ENCODE data around the gene TSPAN31.

The TSPAN31 gene

DNA sequence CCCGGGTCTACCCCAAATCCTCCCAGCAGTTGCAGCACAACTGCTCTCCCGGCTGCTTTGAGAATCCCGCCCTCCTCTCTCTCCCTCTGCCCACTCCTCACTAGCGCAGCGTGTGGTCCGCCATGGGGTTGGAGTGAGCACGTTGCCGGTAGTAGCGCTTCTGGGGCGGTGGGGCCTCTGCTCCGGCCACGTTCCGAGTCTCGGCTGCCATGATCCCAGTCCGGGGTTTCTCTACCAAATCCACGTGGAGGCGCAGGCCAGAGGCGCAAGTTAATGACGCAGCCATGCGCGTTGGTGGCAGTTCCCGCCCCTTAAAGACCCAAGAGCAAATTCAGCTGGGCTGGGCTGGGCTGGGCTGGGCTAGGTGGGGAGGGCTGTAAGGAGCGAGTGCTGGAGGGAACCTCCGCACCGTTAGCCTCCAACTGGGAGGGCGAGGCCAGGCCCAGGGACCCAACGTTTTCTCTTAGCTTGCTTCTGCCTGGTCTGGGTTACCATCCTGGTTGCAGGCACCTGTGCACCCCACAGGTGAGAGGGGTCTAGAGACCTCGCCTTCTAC, 27.1 kb downstream of the TSPAN31 start, which contains the start of gene METTL1 (continued):
- TF ChIP-seq, protein P1, sequence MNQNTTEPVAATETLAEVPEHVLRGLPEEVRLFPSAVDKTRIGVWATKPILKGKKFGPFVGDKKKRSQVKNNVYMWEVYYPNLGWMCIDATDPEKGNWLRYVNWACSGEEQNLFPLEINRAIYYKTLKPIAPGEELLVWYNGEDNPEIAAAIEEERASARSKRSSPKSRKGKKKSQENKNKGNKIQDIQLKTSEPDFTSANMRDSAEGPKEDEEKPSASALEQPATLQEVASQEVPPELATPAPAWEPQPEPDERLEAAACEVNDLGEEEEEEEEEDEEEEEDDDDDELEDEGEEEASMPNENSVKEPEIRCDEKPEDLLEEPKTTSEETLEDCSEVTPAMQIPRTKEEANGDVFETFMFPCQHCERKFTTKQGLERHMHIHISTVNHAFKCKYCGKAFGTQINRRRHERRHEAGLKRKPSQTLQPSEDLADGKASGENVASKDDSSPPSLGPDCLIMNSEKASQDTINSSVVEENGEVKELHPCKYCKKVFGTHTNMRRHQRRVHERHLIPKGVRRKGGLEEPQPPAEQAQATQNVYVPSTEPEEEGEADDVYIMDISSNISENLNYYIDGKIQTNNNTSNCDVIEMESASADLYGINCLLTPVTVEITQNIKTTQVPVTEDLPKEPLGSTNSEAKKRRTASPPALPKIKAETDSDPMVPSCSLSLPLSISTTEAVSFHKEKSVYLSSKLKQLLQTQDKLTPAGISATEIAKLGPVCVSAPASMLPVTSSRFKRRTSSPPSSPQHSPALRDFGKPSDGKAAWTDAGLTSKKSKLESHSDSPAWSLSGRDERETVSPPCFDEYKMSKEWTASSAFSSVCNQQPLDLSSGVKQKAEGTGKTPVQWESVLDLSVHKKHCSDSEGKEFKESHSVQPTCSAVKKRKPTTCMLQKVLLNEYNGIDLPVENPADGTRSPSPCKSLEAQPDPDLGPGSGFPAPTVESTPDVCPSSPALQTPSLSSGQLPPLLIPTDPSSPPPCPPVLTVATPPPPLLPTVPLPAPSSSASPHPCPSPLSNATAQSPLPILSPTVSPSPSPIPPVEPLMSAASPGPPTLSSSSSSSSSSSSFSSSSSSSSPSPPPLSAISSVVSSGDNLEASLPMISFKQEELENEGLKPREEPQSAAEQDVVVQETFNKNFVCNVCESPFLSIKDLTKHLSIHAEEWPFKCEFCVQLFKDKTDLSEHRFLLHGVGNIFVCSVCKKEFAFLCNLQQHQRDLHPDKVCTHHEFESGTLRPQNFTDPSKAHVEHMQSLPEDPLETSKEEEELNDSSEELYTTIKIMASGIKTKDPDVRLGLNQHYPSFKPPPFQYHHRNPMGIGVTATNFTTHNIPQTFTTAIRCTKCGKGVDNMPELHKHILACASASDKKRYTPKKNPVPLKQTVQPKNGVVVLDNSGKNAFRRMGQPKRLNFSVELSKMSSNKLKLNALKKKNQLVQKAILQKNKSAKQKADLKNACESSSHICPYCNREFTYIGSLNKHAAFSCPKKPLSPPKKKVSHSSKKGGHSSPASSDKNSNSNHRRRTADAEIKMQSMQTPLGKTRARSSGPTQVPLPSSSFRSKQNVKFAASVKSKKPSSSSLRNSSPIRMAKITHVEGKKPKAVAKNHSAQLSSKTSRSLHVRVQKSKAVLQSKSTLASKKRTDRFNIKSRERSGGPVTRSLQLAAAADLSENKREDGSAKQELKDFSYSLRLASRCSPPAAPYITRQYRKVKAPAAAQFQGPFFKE (tag by site-specific recombination; IDR thresholded peaks at IDR 0.05; ENCODE audit: borderline replicate concordance), result no peak
- TF ChIP-seq ZNF837 (tag by site-specific recombination; IDR thresholded peaks at IDR 0.05), result no peak
- TF ChIP-seq ZNF324 (tag by site-specific recombination; IDR thresholded peaks at IDR 0.05), result peak; percentile 94; the same call in 1 of the 2 replicates
- TF ChIP-seq KLF10 (tag by site-specific recombination; IDR thresholded peaks at IDR 0.05), result peak; percentile 90
- TF ChIP-seq OVOL3 (tag by site-specific recombination; IDR thresholded peaks at IDR 0.05), result peak; percentile 83
- TF ChIP-seq, protein P2, sequence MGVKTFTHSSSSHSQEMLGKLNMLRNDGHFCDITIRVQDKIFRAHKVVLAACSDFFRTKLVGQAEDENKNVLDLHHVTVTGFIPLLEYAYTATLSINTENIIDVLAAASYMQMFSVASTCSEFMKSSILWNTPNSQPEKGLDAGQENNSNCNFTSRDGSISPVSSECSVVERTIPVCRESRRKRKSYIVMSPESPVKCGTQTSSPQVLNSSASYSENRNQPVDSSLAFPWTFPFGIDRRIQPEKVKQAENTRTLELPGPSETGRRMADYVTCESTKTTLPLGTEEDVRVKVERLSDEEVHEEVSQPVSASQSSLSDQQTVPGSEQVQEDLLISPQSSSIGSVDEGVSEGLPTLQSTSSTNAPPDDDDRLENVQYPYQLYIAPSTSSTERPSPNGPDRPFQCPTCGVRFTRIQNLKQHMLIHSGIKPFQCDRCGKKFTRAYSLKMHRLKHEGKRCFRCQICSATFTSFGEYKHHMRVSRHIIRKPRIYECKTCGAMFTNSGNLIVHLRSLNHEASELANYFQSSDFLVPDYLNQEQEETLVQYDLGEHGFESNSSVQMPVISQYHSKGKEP (tag by site-specific recombination; IDR thresholded peaks at IDR 0.05), result peak; percentile 35; the same call in 1 of the 2 replicates
- TF ChIP-seq, protein P3, sequence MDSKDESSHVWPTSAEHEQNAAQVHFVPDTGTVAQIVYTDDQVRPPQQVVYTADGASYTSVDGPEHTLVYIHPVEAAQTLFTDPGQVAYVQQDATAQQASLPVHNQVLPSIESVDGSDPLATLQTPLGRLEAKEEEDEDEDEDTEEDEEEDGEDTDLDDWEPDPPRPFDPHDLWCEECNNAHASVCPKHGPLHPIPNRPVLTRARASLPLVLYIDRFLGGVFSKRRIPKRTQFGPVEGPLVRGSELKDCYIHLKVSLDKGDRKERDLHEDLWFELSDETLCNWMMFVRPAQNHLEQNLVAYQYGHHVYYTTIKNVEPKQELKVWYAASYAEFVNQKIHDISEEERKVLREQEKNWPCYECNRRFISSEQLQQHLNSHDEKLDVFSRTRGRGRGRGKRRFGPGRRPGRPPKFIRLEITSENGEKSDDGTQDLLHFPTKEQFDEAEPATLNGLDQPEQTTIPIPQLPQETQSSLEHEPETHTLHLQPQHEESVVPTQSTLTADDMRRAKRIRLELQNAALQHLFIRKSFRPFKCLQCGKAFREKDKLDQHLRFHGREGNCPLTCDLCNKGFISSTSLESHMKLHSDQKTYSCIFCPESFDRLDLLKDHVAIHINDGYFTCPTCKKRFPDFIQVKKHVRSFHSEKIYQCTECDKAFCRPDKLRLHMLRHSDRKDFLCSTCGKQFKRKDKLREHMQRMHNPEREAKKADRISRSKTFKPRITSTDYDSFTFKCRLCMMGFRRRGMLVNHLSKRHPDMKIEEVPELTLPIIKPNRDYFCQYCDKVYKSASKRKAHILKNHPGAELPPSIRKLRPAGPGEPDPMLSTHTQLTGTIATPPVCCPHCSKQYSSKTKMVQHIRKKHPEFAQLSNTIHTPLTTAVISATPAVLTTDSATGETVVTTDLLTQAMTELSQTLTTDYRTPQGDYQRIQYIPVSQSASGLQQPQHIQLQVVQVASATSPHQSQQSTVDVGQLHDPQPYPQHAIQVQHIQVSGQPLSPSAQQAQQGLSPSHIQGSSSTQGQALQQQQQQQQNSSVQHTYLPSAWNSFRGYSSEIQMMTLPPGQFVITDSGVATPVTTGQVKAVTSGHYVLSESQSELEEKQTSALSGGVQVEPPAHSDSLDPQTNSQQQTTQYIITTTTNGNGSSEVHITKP (tag by site-specific recombination; IDR thresholded peaks at IDR 0.05), result 0 out of 2 replicates have a peak, but pooled peaks have one; percentile 57
- TF ChIP-seq ZNF629 (tag by site-specific recombination; IDR thresholded peaks at IDR 0.05), result peak; percentile 98
- TF ChIP-seq KLF9 (tag by site-specific recombination; IDR thresholded peaks at IDR 0.05; ENCODE audit: low read depth), result peak; percentile 76; the same call in 1 of the 2 replicates
- TF ChIP-seq SP3 (tag by site-specific recombination; IDR thresholded peaks at IDR 0.05), result peak; percentile 93
- peak; percentile 80 for TF ChIP-seq SCRT2 (tag by site-specific recombination; IDR thresholded peaks at IDR 0.05)
- TF ChIP-seq, protein P4, sequence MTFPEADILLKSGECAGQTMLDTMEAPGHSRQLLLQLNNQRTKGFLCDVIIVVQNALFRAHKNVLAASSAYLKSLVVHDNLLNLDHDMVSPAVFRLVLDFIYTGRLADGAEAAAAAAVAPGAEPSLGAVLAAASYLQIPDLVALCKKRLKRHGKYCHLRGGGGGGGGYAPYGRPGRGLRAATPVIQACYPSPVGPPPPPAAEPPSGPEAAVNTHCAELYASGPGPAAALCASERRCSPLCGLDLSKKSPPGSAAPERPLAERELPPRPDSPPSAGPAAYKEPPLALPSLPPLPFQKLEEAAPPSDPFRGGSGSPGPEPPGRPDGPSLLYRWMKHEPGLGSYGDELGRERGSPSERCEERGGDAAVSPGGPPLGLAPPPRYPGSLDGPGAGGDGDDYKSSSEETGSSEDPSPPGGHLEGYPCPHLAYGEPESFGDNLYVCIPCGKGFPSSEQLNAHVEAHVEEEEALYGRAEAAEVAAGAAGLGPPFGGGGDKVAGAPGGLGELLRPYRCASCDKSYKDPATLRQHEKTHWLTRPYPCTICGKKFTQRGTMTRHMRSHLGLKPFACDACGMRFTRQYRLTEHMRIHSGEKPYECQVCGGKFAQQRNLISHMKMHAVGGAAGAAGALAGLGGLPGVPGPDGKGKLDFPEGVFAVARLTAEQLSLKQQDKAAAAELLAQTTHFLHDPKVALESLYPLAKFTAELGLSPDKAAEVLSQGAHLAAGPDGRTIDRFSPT (tag by site-specific recombination; IDR thresholded peaks at IDR 0.05), result peak; percentile 70; the same call in 1 of the 2 replicates
- peak; percentile 85 for TF ChIP-seq SP2 (tag by site-specific recombination; IDR thresholded peaks at IDR 0.05)
- TF ChIP-seq KLF8 (tag by site-specific recombination; IDR thresholded peaks at IDR 0.05), result peak; percentile 89
- TF ChIP-seq, protein P5, sequence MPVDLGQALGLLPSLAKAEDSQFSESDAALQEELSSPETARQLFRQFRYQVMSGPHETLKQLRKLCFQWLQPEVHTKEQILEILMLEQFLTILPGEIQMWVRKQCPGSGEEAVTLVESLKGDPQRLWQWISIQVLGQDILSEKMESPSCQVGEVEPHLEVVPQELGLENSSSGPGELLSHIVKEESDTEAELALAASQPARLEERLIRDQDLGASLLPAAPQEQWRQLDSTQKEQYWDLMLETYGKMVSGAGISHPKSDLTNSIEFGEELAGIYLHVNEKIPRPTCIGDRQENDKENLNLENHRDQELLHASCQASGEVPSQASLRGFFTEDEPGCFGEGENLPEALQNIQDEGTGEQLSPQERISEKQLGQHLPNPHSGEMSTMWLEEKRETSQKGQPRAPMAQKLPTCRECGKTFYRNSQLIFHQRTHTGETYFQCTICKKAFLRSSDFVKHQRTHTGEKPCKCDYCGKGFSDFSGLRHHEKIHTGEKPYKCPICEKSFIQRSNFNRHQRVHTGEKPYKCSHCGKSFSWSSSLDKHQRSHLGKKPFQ (tag by site-specific recombination; IDR thresholded peaks at IDR 0.05), result peak; percentile 35; the same call in 1 of the 2 replicates
- no peak for TF ChIP-seq ZNF548 (tag by site-specific recombination; IDR thresholded peaks at IDR 0.05)
- peak; percentile 92; the same call in 1 of the 2 replicates for TF ChIP-seq ZNF24 (tag by site-specific recombination; IDR thresholded peaks at IDR 0.05)
- 0 out of 2 replicates have a peak, but pooled peaks have one; percentile 11 for TF ChIP-seq FEZF1 (tag by site-specific recombination; IDR thresholded peaks at IDR 0.05)
- TF ChIP-seq MZF1 (tag by site-specific recombination; IDR thresholded peaks at IDR 0.05; ENCODE audit: borderline replicate concordance), result 0 out of 2 replicates have a peak, but pooled peaks have one; percentile 12
- TF ChIP-seq ZFP69B (tag by site-specific recombination; IDR thresholded peaks at IDR 0.05), result peak; percentile 51
- peak; percentile 58 for TF ChIP-seq EGR2 (tag by site-specific recombination; IDR thresholded peaks at IDR 0.05; ENCODE audit: low read depth)
- no peak for TF ChIP-seq ZNF416 (tag by site-specific recombination; IDR thresholded peaks at IDR 0.05)
- peak; percentile 98 for TF ChIP-seq ZBTB20 (tag by site-specific recombination; IDR thresholded peaks at IDR 0.05)
